Sigmoid colon (tissue), 7 donors: ENCODE data around the gene SCUBE1. TPM values are rescaled to one million over a fixed set of nuclear protein-coding genes. Genes with fewer than 3 reads are reported as not detected.

ENCODE experiments used
- DNase-seq: peaks from one replicate; pipeline ENCODE4 v3.0.0-alpha.2; 2019
- H3K27ac ChIP-seq, 4 donors: fragments of 200-600 bp; sonication (generic); one replicate each; pipeline ENCODE4 v1.5.1; 2016 to 2019; ENCODE audit warnings: mild to moderate bottlenecking in 1 of 4
- H3K27me3 ChIP-seq, 3 donors: fragments of 200-600 bp; sonication (generic); one replicate each; pipeline ENCODE4 v1.5.1; 2019; ENCODE audit warnings: mild to moderate bottlenecking in 1 of 3
- H3K36me3 ChIP-seq, 4 donors: fragments of 200-600 bp; sonication (generic); one replicate each; pipeline ENCODE4 v1.5.1; 2016 to 2019
- H3K4me1 ChIP-seq, 4 donors: fragments of 200-600 bp; sonication (generic); one replicate each; pipeline ENCODE4 v1.5.1; 2017 to 2019
- H3K4me3 ChIP-seq, 4 donors: fragments of 200-600 bp; sonication (generic); one replicate each; pipeline ENCODE4 v1.5.1; 2017 to 2019; ENCODE audit warnings: mild to moderate bottlenecking in 2 of 4, moderate library complexity in 1 of 4
- H3K9me3 ChIP-seq, 4 donors: fragments of 200-600 bp in 3 of 4; sonication (generic) in 3 of 4; one replicate each; pipeline versions ENCODE4 v1.5.1 to v1.6.1; 2013 to 2019
- EP300 ChIP-seq, 4 donors: sonication (generic); formaldehyde crosslinking; IDR thresholded peaks; one replicate each; pipeline ENCODE4 v1.6.1; 2017; ENCODE audit warnings: antibody characterized with exemption in 4 of 4
- POLR2A ChIP-seq, 2 donors: fragments of 450-650 bp; IDR thresholded peaks; one replicate each; pipeline ENCODE4 v1.6.1; 2016; ENCODE audit warnings: antibody characterized with exemption in 2 of 2, mild to moderate bottlenecking in 2 of 2, moderate library complexity in 2 of 2
- POLR2AphosphoS5 ChIP-seq, 4 donors: sonication (generic); formaldehyde crosslinking; IDR thresholded peaks; one replicate each; pipeline ENCODE4 v1.6.1; 2017; ENCODE audit warnings: antibody characterized with exemption in 4 of 4
- WGBS, 2 donors: extraction: QIAGEN DNeasy Blood & Tissue Kit; methylation state at CpG; one replicate each; pipeline ENCODE4 v1.1.7; 2013; 5-methylcytosine and 5-hydroxymethylcytosine counted together
- intact Hi-C: fragments of 100-400 bp; cut with DNase I; formaldehyde crosslinking; loops from one replicate; pipeline ENCODE4 v1.15.1; 2023
- polyA plus RNA-seq, 3 donors: library from polyadenylated mRNA; stranded (reverse); fragments of 200-250 nt; gene quantifications; one replicate each; pipeline ENCODE4 v1.2.3, GENCODE V29; 2013
- total RNA-seq, 4 donors: library from RNA; depleted of rRNA; stranded (reverse); fragments of >200 nt; gene quantifications; one replicate each; pipeline ENCODE4 v1.1.0, GENCODE V29; 2016
- TF ChIP-seq, protein P1 (sequence below), 4 experiments: fragments of 450-650 bp in 3 of 4; fragments of 200-600 bp in 1 of 4; IDR thresholded peaks; one replicate each; pipeline ENCODE4 v1.5.1; 2016 to 2019; ENCODE audit warnings: antibody characterized with exemption in 4 of 4, mild to moderate bottlenecking in 3 of 4, moderate library complexity in 2 of 4
- donor health status: healthy with polysubstance abuse.
- donor health status: Bipolar disorder and iron deficiency.
- donor health status: healthy.

Gene SCUBE1
- total and polyA plus RNA-seq, 7 donors: 0.23 to 1.1 (median 0.55) TPM

DNA sequence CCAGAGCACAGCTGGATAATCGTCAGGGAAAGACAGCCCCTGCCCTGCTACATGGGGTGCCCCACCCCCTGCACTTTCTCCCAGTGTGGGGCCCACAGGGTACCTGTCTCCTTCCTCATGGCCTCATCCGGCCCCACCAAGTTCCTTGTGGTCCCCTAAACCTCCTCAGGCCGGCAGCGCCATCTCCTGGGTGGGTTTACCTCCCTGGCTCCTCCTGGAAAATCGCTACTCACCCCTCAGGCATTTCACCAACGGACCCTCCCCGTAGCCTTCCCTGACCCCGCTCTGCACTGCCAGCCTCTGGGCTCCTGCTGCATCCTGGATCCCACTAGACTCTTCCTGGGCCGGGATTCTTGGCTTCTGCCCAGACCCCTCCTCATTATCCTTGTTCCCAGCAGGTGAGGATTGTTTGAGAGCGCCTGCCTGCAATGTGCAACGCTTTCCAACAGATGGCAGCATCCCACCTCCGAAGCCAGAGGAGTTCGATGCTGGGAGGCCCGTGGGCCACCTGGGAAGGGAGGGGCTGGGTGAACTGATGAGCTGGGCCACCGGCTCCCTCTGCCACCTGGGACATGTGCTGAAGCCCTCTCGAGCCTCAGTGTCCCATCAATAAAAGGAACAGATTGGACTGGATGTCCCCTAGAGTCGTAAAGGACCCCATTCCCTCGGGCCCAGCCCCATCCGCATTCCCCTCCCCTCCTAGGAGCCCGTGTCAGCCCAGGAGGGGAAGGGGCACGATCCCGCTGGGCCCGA lies 112.0 kb downstream of the SCUBE1 start:
- H3K4me3 ChIP-seq: no peak overlapping the region
- peaks cover 0 to 28% (median 21%) of the 10 kb centered on the region in 3 donors for H3K27me3 ChIP-seq
- WGBS, 2 donors: 16 to 17% methylated on average over 23 of the region's 23 CpGs
- no peak overlapping the region for H3K27ac ChIP-seq
- H3K4me1 ChIP-seq: no peaks in the 10 kb centered on the region
- DNase-seq: no peak
- TF ChIP-seq, protein P1, sequence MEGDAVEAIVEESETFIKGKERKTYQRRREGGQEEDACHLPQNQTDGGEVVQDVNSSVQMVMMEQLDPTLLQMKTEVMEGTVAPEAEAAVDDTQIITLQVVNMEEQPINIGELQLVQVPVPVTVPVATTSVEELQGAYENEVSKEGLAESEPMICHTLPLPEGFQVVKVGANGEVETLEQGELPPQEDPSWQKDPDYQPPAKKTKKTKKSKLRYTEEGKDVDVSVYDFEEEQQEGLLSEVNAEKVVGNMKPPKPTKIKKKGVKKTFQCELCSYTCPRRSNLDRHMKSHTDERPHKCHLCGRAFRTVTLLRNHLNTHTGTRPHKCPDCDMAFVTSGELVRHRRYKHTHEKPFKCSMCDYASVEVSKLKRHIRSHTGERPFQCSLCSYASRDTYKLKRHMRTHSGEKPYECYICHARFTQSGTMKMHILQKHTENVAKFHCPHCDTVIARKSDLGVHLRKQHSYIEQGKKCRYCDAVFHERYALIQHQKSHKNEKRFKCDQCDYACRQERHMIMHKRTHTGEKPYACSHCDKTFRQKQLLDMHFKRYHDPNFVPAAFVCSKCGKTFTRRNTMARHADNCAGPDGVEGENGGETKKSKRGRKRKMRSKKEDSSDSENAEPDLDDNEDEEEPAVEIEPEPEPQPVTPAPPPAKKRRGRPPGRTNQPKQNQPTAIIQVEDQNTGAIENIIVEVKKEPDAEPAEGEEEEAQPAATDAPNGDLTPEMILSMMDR (IDR thresholded peaks at IDR 0.05): peak; percentile 17 to 87 (median 75)
- TF ChIP-seq POLR2A (IDR thresholded peaks at IDR 0.05): no peak
- H3K36me3 ChIP-seq: no peaks in the 10 kb centered on the region
- intact Hi-C loops: loop anchor here (1.0 kb wide), 1 partner anchor 154 kb away; no protein-coding TSS in a partner anchor
- H3K9me3 ChIP-seq: no peaks in the 10 kb centered on the region

DNA sequence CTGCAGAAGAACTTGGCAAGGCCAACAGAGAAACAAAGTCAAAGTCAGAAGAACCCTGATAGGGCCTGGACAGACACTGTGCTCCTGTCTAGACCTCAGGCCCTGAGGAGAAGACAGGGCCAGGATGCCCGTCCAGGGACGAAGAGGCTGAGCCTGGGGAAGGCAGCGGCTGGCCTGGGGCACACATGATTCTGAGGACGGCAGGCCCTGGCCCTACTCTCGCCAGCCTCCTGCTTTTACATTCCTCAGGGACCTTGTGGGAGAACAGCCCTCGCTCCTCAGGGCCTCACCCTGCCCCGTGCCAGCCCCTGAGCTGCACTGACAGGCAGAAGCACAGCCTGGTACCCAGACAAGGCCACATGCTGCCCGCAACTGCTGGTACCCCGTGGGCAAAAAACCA lies 112.6 kb downstream of the SCUBE1 start:
- Histone ChIP-seq H3K9me3 (no peaks in the 10 kb centered on the region), H3K4me1 (no peaks in the 10 kb centered on the region), H3K36me3 (no peaks in the 10 kb centered on the region), H3K4me3 (no peak overlapping the region), H3K27ac (no peak overlapping the region), H3K27me3 (peaks cover 0 to 28% (median 21%) of the 10 kb centered on the region in 3 donors)
- WGBS, 2 donors: 64 to 69% methylated on average over 9 of the region's 9 CpGs
- TF ChIP-seq EP300 (IDR thresholded peaks at IDR 0.05) (no peak), POLR2A (IDR thresholded peaks at IDR 0.05) (no peak), POLR2AphosphoS5 (IDR thresholded peaks at IDR 0.05) (no peak)
- TF ChIP-seq, protein P1 (IDR thresholded peaks at IDR 0.05): no peak
- DNase-seq: no peak
- intact Hi-C loops: no loop called here

DNA sequence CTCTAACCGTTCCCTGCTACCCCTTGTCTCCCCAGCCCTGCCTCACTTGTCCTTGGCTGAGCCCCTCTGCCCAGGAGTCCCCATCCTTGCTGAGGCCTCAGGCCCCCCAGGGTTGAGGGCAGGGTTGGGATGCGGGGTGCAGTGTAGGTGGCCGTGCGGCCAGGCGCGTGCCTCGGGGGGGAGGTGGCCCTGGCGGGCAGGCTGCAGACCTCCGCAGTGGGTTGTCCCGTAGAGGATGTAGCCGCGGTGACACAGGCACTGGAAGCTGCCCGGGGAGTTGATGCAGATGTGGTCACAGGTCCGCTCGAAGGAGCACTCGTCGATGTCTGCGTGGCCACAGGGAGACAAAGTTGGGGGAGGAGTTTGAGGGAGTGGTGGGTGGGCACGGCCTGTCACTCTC lies 114.3 kb downstream of the SCUBE1 start:
- Histone ChIP-seq H3K4me3 (no peak overlapping the region), H3K9me3 (no peaks in the 10 kb centered on the region), H3K27me3 (peaks cover 0 to 28% (median 21%) of the 10 kb centered on the region in 3 donors), H3K27ac (no peak overlapping the region), H3K4me1 (no peaks in the 10 kb centered on the region), H3K36me3 (no peaks in the 10 kb centered on the region)
- intact Hi-C loops: no loop called here
- TF ChIP-seq EP300 (IDR thresholded peaks at IDR 0.05) (no peak), POLR2A (IDR thresholded peaks at IDR 0.05) (no peak), POLR2AphosphoS5 (IDR thresholded peaks at IDR 0.05) (no peak)
- TF ChIP-seq, protein P1 (IDR thresholded peaks at IDR 0.05): no peak
- WGBS, 2 donors: 88 to 90% methylated on average over 19 of the region's 19 CpGs
- DNase-seq: no peak

DNA sequence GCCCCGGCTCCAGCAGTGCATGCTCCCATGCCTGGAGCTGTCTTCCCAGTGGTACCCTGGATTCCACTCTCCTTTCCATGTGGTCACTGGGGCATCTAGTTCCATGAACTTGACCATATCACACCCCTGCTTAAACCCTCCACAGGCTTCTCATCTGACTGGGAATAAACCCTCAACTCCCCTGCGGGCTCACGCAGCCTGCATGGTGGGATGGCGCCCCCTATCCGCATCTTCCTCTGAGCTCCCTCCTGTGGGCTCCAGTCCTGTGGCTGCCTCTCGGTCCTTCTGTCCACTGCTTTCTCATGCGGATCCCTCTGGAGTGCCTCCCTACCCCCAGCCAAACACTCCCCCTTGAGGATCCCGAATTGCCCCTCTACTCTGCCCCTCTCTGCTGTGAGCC lies 114.8 kb downstream of the SCUBE1 start:
- H3K4me1 ChIP-seq: no peaks in the 10 kb centered on the region
- TF ChIP-seq EP300 (IDR thresholded peaks at IDR 0.05): no peak
- no peak for TF ChIP-seq POLR2A (IDR thresholded peaks at IDR 0.05)
- TF ChIP-seq POLR2AphosphoS5 (IDR thresholded peaks at IDR 0.05): no peak
- TF ChIP-seq, protein P1 (IDR thresholded peaks at IDR 0.05): no peak
- H3K27ac ChIP-seq: no peak overlapping the region
- H3K9me3 ChIP-seq: no peaks in the 10 kb centered on the region
- H3K4me3 ChIP-seq: no peak overlapping the region
- no peak for DNase-seq
- 52 to 78% methylated on average over 8 of the region's 8 CpGs for WGBS, 2 donors
- intact Hi-C loops: no loop called here
- H3K36me3 ChIP-seq: no peaks in the 10 kb centered on the region
- H3K27me3 ChIP-seq: peaks cover 0 to 28% (median 21%) of the 10 kb centered on the region in 3 donors
